IPS DF 4.7 (cell line): ENCODE data around the gene GLTP.
A peak's percentile ranks its signal among the peaks of the same experiment; 100 is the strongest.

Experiments
- DNase-seq: peaks from one replicate; pipeline ENCODE4 v3.0.0-alpha.2; 2013; ENCODE audit warnings: low spot score; ENCODE audit errors: extremely low read depth

The GLTP gene

DNA sequence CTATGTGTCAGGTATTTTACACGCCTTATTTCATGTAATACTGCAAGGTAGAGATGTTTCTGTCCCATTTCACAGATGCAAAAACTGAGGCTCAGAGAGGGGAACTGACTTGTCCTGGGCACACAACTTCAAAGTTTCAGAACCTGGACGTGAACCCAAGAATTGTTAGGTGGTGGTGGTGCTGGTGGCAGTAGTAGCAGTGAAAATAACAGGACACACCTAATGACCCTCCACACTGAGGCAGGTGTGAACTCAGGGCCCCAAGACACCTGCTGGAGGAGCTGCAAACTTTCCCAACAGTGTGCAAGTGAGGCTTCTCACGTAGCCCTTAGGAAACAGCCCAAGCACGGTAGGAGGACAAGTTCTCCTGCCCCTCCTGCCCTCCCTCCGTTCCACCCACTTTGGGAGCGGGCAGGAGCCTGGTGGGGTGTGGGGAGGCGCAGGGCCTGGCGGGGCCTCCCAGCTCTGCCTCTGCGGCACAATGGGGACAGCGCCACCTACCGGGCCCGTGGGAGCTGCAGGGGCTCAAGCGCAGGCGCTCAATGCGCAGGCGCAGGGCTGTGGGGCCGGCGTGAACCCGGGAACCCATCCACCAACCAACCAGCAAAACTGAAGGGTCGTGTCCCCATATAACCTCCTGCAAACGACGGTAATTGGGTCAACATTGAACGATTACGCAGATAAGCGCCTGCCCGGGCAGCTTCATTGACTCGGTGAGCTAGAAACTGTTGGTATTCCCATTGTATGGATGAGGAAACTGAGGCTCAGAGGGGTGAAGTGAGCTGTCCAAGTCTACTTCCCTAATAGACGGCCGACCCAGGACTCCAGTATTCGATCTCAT lies 35.1 kb downstream of the GLTP start:
- peak; percentile 53 for DNase-seq

GRCh38 chr12:109844091-109844490 lies 36.2 kb downstream of the GLTP start:
- DNase-seq: no peak

DNA sequence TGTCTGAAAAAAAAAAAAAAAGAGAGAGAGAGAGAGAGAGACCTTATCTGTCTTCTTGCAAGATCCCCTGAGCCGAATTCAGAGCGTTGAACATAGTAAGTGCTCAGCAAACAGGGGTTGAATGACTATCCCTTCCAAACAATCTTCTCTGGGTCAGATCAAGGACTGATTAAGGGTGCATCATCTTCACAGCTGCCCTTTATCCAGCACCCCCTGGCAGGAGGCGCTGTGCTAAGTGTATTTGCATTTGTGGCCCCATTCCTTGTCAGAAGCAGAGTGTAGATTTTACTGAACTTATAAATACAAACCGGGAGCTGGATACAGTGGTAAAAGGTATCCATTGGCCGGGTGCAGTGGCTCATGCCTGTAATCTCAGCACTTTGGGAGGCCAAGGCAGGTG lies 38.3 kb downstream of the GLTP start:
- no peak for DNase-seq

- DNase-seq: no peak
Observed at GRCh38 chr12:109841356-109841755, 39.0 kb downstream of the GLTP start.

- DNase-seq: no peak
Observed at GRCh38 chr12:109840305-109841074, 39.9 kb downstream of the GLTP start.

GRCh38 chr12:109839444-109839843 lies 40.9 kb downstream of the GLTP start:
- no peak for DNase-seq

GRCh38 chr12:109836916-109837315 lies 43.4 kb downstream of the GLTP start:
- no peak for DNase-seq

DNA sequence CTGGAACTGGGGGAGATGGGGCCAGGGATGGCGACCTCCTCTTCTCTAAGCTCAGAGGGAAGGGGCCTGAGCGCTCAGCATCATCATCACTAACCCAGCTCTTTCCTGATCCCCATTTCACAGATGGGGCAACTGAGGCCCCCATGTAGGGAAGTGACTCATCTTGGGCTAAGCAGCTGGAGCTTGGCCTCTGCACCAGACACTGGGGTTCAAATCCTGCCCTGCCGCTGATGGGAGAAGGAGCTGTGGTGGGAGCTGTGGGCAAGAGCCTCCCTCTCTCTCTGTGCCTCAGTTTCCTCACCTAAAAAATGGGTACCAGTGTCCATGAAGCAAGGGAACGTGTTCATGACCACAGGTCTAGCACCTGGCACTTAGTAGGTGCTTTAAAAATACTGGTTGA lies 44.5 kb downstream of the GLTP start:
- DNase-seq: no peak

- no peak for DNase-seq
Observed at GRCh38 chr12:109833307-109834189, 46.8 kb downstream of the GLTP start, which contains the start of gene TRPV4. Gene TRPV4 (minus strand): TSS chr12:109833398. CDS start chr12:109814796, 18,602 bp downstream.

- no peak for DNase-seq
Observed at GRCh38 chr12:109832541-109833306, 47.6 kb downstream of the GLTP start.

DNA sequence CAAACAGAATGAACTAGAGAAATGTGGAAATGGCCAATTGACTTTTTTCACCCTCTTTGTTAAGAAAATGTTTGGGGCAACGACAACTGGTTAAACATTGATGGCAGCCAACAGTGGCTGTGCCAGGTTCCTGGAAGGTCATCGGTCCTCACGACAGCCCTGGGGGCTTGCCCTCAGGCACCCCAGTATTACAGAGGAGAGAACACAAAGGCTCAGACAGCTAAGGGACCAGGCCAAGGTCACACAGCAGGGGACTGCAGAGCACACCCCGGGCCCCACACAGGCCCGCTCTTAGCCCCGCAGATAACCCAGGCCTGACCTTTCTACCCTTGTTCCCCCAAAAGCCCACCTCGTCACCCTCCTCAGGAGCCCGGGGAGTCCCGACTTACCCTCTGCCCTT lies 48.4 kb downstream of the GLTP start:
- no peak for DNase-seq

GRCh38 chr12:109831365-109831764 lies 49.0 kb downstream of the GLTP start:
- DNase-seq: no peak

- no peak for DNase-seq
Observed at GRCh38 chr12:109830718-109831117, 49.6 kb downstream of the GLTP start.

DNA sequence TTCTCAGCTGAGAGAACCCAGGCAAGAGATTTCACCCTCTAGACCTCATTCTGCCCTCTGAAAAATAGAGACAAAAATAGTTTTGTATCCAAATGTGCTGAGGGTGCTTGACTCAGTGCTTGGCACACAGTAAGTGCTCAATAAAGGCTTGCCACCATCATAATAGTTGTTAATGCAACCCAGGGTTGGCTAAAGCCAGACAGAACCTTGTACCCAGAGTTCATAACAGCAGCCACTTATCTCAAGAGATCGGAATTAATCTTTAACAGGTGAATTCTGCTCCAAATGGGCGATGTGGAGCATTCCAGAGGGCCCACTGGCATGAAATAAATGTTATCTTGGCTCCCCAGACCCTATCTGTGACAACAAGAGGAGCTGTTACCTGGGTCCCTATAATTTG lies 50.1 kb downstream of the GLTP start:
- no peak for DNase-seq

DNA sequence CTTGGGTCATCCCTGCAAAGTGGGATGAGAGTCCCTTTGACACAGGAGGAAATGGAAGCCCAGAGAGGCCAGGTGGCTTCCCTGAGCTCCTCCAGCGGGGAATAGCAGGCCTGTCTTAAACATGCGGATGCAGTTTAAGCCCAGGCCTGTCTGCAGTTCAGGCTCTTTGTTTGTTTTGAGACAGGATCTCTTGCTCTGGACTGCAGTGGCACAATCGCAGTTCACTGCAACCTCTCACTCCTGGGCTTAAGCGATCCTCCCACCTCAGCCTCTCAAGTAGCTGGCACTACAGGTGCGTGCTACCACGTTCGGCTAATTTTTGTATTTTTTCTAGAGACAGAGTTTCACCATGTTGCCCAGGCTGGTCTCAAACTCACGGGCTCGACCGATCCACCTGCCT lies 50.7 kb downstream of the GLTP start:
- DNase-seq: no peak

DNA sequence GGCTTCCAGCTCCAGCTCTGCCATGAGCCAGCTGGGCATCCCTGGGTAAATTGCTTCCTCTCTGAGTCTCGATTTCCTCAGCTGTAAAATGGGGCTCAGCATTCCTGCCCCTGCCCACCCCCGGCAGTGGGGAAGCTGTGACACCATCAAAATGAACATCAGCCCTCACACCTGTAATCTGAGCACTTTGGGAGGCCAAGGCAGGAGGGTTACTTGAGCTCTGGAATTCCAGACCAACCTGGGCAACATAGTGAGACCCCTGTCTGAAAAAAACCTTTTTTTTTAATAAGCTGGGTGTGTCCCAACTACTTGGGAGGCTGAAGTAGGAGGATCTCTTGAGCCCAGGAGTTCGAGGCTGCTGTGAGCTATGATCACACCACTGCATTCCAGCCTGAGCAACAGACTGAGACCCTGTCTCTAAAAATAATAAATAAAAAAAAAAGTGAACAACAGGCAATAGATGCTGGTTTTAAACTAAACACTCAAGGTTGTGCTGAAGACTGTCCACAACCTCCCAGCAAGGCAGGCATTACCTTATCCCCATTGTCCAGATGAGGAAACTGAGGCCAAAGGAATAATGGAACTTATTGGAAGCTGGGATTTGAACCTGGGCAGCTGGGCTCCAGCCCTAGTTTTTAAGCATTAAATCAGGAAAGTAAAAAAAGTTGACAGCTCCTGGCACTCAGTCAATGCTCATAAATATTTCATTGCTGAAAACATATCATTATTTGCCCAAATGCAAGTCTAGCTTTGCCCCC lies 51.4 kb downstream of the GLTP start:
- no peak for DNase-seq

DNA sequence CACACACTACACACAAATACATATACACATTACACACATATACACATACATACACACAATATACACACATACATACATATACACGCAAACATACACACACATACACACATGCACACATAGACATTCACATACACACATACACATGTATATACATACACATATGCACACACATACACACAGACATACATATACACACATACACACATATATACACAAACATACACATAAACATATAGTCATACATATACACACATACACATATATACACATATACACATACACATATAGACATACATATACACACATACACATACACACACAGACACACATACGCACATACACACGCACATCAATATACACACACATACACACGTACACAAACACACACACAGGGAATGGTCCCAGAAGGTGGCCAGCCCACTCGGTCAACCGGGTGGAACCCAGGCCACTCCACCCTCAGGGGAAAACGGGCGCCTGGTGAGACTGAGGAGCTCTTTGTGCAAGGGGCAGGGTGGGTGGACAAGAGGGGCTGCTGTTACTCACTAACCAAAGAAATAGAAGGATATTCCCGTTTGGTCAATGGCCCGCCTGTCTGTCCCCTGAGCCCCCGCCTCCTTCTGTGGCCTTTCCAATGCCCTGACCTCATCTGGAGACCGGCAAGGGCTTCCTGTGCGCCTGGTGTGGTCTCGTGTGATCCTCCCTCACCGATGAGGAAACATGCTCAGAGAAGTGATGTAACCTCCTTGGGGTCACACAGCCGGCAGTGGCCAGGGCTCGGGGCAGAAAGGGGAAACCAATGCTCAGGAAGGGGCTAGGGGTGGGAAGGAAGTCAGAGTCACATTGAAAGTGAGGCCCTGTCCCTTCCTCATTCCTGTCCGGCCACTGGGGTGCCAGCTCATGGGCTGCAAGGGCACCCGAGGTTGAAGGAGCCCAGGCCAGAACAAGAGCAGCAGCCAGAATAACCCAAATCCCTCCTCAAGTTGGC lies 52.5 kb downstream of the GLTP start:
- no peak for DNase-seq

GRCh38 chr12:109827080-109827479 lies 53.3 kb downstream of the GLTP start:
- DNase-seq: no peak

- no peak for DNase-seq
Observed at GRCh38 chr12:109824731-109825130, 55.6 kb downstream of the GLTP start.
